Left ventricle myocardium inferior (tissue), 1 donor: ENCODE results near the gene ZIC2. TPM values are rescaled to one million over a fixed set of nuclear protein-coding genes. Genes with fewer than 3 reads are reported as not detected.

Source experiments
- DNase-seq: peaks from one replicate; pipeline ENCODE4 v3.0.0-alpha.2; 2020
- H3K27ac ChIP-seq: fragments of 200-600 bp; replicated peaks from 2 replicates; pipeline ENCODE4 v1.8.0; 2021
- H3K27me3 ChIP-seq: fragments of 200-600 bp; 2 replicates; pipeline ENCODE4 v1.8.0; 2021; ENCODE audit warnings: low read depth
- H3K36me3 ChIP-seq: fragments of 200-600 bp; 2 replicates; pipeline ENCODE4 v1.8.0; 2021
- H3K4me1 ChIP-seq: fragments of 200-600 bp; 2 replicates; pipeline ENCODE4 v1.8.0; 2021
- H3K4me3 ChIP-seq: fragments of 200-600 bp; 2 replicates; pipeline ENCODE4 v1.8.0; 2021; ENCODE audit warnings: mild to moderate bottlenecking, moderate library complexity
- H3K9me3 ChIP-seq: fragments of 200-600 bp; replicated peaks from 2 replicates; pipeline ENCODE4 v1.8.0; 2021
- intact Hi-C: fragments of 100-400 bp; cut with micrococcal nuclease; formaldehyde crosslinking; loops from one replicate; pipeline ENCODE4 v1.11.0; 2022
- total RNA-seq: library from RNA; stranded (reverse); fragmentation: NEBNext Ultra II Directional; extraction: Animal tissue kit (Norgen Biotek cat#: 25700); gene quantifications from one replicate; pipeline ENCODE4 v1.2.1, GENCODE V29; 2021
- TF ChIP-seq, protein P1 (sequence below): fragments of 200-600 bp; IDR thresholded peaks from 2 replicates; pipeline ENCODE4 v1.8.0; 2021; ENCODE audit warnings: antibody characterized with exemption, mild to moderate bottlenecking, borderline replicate concordance
- donor health status: DM: no; HTN: yes; CAD: no; lungs with severe emphysema.

Gene ZIC2
- total RNA-seq, 1 donor from 2014 or later, result not detected

DNA sequence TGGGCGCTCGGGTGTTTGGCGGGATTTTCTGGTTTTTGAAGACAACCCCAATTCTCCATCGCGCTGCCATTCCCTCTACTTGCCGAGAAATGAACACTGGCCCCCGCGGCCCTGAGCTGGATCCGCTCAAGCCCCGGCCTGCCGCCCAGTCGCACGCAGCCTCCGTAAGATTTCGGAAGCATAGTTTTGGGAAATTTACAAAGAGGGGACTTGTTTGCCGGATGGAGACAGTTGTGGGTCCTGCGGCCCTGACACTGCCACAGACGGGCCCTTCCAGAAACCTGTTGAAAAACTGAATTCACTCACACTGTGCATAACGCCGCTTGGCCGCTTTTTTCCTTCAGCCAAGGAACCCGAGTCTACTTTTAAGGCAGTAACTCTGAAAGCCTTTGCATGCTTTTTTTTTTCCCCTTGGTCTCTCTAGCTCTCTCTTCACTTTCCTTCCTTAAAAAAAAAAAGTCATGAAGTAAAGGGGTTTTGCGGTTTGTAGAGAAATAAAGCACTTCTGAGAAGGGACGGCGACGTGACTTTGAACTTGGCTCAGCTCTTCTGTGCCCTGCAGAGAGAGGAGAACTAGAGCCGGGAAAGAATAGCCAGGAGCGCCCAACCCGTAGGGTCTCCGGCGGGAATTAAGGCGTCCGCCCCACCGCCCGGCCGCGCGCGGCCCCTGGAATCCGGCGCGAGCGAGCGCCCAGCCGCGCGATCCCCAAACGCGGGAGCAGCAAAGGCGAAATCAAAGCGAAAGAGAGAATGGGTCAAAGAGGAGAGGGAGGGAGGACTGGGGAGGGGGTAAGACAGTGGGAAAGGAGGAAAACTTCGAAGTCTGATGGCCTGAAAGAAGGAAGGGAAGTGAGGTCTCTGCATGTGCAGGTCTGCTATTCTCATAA lies 3.4 kb upstream of the ZIC2 start:
- H3K4me1 ChIP-seq, result peaks cover 41% of the 10 kb centered on the region
- H3K36me3 ChIP-seq, result no peaks in the 10 kb centered on the region
- peaks cover 4% of the 10 kb centered on the region for H3K9me3 ChIP-seq
- TF ChIP-seq, protein P1, sequence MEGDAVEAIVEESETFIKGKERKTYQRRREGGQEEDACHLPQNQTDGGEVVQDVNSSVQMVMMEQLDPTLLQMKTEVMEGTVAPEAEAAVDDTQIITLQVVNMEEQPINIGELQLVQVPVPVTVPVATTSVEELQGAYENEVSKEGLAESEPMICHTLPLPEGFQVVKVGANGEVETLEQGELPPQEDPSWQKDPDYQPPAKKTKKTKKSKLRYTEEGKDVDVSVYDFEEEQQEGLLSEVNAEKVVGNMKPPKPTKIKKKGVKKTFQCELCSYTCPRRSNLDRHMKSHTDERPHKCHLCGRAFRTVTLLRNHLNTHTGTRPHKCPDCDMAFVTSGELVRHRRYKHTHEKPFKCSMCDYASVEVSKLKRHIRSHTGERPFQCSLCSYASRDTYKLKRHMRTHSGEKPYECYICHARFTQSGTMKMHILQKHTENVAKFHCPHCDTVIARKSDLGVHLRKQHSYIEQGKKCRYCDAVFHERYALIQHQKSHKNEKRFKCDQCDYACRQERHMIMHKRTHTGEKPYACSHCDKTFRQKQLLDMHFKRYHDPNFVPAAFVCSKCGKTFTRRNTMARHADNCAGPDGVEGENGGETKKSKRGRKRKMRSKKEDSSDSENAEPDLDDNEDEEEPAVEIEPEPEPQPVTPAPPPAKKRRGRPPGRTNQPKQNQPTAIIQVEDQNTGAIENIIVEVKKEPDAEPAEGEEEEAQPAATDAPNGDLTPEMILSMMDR, result no peak
- no peak for DNase-seq
- H3K27ac ChIP-seq, result no peak overlapping the region
- intact Hi-C loops, result no loop called here
- peaks cover 100% of the 10 kb centered on the region for H3K27me3 ChIP-seq
- H3K4me3 ChIP-seq, result no peak overlapping the region

DNA sequence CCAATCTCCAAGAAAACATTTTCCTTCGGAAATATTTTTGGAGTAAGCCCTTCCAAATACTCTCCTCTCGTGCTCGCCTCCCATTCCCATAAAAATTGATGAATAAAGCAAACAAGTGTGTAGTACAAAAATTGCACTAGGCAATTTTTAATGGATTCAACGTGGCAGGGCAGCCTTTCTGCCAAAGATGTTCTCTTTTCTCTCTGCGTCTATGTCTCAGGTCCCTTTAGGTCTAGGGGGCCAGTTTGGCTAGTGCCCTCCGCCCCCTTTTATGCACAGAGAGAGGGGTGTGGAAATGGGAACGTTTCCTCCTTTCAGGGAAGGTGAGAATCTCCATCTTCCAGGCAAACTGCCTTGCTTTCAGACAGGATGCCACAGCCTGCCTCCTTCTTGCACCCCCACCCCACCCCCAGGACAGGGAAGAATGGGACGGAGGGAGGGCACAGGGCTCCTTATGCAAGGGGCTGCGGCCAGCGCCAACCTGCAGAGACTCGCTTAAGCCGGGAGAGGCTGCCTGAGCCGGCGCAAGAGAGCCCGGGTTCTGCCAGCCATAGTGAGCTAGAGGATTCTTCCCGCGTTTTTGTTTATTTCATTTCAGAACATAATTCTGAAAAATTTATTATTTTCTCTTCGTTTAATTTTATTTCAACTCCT lies 2.7 kb upstream of the ZIC2 start:
- intact Hi-C loops, result no loop called here

DNA sequence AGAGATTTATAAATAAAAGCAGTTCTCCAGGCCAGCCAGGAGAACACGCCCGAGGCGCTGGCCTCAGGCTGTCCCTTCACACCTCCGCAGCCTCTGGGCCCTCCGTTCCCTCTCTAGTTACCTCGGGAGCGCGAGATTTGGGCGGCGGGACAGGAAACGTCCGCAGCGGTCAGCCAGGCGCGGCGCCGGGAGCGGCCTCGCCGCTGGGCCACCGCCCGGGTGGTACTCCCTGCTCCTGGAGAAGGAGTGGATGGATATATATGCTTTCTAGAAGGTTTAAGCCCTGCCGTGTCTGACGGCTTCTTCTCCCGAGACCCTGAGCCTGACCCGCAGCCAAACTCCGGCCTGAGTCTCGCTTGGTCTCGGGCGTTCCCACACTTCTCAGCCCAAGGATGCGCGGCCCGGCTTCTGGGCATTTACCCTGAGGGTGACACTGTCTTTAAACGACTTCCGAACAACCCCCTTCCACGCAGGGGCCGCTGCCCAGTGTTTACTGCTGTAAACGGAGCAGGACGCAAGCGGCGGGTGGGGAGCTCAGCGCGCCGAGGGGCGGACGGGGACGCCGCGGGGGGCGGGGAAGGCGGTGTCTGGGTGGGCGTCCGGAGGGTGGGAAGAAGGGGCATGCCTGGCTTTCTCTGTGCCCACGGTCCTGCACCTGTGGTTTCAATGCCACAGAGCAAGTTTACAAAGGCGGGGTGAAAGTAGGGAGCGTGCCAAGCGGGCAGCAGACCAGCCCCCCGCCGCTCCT lies 2.0 kb upstream of the ZIC2 start:
- H3K4me1 ChIP-seq, result peaks cover 41% of the 10 kb centered on the region
- H3K27ac ChIP-seq, result no peak overlapping the region
- H3K9me3 ChIP-seq, result peaks cover 4% of the 10 kb centered on the region
- intact Hi-C loops, result no loop called here
- no peak for DNase-seq
- no peaks in the 10 kb centered on the region for H3K36me3 ChIP-seq
- peak overlapping the region; percentile 68 for H3K4me3 ChIP-seq
- TF ChIP-seq, protein P1, result no peak
- peaks cover 100% of the 10 kb centered on the region for H3K27me3 ChIP-seq

More for the DNA sequence above, 2.7 kb upstream of the ZIC2 start:
- H3K9me3 ChIP-seq, result peaks cover 4% of the 10 kb centered on the region
- H3K27me3 ChIP-seq, result peaks cover 100% of the 10 kb centered on the region
- H3K4me1 ChIP-seq, result peaks cover 41% of the 10 kb centered on the region
- no peak overlapping the region for H3K27ac ChIP-seq
- no peak for DNase-seq
- TF ChIP-seq, protein P1, result no peak
- H3K4me3 ChIP-seq, result no peak overlapping the region
- H3K36me3 ChIP-seq, result no peaks in the 10 kb centered on the region

DNA sequence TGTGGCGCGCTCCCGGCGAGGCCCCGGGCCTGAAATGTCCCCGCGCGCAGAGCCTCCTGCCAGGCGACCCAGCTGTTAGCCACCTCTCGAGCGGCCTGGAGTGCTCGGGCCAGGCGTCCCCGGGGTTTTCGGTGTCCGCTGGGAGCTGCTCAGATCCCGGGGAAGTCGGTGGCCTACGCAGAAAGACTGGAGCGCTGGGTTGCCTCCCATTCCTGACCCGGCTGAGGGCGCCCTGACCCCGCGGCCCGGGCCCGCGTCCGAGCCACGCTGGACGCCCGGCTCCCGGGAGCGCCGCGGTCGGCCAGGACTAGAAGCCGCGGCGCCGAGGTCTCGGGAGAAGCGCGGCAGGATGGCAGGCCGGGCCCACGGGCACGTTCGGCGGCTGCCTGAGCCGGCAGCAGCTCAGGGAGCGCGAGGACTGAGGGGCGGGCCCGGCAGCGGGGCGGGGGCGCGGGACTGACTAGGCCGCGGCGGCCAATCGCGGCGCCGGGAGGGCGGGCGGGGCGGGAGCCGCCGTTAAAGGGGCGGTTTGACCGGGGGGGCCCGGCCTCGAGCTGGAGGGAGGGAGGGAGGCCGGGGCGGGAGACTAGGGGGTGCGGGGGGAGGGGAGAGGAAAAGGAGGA lies 1.3 kb upstream of the ZIC2 start:
- peak; percentile 61 for DNase-seq
- intact Hi-C loops, result no loop called here
- peaks cover 4% of the 10 kb centered on the region for H3K9me3 ChIP-seq
- H3K4me3 ChIP-seq, result peak overlapping the region; percentile 68
- peaks cover 46% of the 10 kb centered on the region for H3K4me1 ChIP-seq
- TF ChIP-seq, protein P1, result no peak
- H3K27ac ChIP-seq, result no peak overlapping the region
- H3K27me3 ChIP-seq, result peaks cover 100% of the 10 kb centered on the region
- no peaks in the 10 kb centered on the region for H3K36me3 ChIP-seq
